ENCODE measurements around the gene EXOC3L4.
"Not testable (repeated sequence)": the region's sequence is repeated elsewhere in the genome, so short reads cannot be mapped to it uniquely, and the experiment has no call there.

Gene EXOC3L4

DNA sequence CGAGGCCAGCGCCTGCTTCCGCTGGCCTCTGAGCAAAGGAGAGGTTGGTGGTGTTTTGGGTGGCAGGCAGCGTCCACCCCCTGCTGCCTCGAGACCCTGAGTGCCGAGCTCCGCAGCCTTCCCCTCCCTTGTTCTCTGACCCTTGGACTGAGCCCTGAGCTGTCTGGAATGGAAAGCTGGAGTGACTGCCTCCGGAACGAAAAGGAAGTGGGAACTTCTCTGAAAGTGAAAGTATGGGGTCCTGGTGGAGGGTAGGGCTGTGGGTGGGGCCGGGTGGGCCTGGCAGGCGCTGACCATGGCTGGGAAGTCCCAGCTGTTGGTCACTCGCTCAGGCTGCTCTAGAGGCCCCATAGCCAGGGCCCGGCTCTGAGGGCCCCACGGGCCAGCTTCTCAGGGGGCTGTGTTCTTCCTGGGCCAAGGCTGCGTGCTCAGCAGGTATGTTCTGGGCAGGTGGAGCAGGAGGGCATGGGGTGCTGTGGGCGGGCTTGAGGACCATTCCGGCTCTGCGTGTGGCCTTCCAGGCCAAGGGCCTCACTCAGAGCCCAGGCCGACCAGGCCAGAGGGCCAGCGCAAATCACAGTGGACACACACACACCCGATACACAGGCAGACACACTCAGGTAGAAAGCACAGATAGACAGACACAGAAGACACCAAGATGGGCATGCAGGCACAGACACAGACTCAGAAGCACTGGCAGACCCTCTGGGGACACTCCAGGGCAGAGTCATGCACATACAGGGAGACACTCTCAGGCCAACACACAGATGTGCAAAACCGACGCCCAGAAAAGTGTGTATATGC is at the start of gene EXOC3L4:
EXOC3L4 (plus strand) TSS at position 320 of the 804 bp plus-strand sequence. CDS start 5,495 bp downstream, outside the sequence.
- in situ Hi-C loops (cut with MboI; ENCODE audit: low sequenced_read_pairs) = loop anchor here (25.0 kb wide), 1 partner anchor 443 kb away; the partner anchor contains the start of gene TRMT61A

DNA sequence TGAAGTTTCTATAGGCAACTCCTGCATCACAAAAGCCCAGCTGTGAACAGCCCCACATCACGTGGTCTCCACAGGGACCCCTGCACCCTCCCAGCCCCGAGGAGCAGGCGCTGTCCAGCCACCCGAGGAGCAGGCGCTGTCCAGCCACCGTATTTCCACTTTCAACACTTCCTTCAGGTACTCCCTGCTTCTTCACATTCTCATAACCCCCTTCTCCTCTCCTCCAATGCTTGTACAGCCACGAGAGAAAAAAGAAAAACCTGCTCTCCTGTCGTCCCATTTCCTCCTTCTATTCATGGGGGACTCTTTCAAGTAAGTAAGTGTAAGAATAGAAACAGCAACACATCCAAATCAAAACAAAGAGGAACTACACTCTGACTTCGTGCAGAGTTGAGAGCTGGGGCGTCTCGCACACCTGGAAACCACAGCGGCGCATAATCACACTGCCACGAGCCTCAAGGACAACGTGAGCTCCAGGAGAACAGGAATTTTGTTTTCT is 49.1 kb upstream of the EXOC3L4 start:
- in situ Hi-C loops (cut with MboI; ENCODE audit: low sequenced_read_pairs) = no loop called here

DNA sequence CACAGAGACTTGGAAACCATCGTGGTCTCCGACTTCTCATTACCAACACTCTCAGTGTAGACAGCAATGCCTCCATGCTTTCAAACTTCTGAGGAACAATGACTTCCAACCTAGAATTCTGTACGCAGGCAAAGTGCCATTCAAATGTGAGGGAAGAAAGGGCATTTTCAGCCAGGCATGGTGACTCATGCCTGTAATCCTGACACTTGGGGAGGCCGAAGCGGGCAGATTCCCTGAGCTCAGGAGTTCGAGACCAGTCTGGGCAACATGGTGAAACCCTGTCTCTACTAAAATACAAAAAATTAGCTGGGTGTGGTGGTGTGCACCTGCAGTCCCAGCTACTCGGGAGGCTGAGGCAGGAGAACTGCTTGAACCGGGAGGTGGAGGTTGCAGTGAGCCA is 47.1 kb upstream of the EXOC3L4 start:
- in situ Hi-C loops (cut with MboI; ENCODE audit: low sequenced_read_pairs) = not testable (repeated sequence)

DNA sequence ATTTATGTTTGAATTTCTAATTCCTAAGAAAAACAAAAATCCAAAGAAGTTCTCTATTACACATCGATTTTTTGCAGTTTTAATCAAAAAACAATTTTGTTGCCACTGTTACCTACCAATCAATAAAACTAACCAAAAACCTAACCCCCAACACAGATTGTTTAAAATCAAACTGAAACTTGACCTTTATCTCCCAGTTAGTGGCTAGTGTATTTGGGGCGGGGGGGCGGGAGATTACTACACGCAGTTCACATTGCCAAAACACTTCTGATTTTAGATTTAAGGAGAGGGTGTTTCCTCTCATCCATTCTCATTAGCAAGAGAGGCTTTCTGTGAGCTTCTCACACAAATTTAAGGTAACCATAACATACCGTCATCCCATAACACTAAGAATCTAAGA is 43.6 kb upstream of the EXOC3L4 start:
- in situ Hi-C loops (cut with MboI; ENCODE audit: low sequenced_read_pairs) = no loop called here

DNA sequence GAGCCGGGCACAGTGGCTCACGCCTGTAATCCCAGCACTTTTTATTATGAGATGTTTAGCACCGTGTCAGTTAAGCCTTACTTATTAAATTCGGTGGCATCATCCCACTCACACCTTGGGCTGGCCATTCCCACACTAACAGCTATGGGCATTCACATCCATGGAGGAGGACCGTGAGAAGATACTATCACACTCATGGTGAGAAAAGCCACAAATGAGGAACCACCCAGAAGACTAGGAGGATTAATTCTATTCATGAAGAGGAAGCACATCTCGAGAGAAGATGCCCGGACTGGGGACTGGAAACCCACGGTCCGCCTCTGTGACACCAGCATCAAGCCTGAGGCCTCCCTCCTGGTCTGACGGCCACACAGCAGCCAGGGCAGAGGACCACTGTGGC is 42.1 kb upstream of the EXOC3L4 start:
- in situ Hi-C loops (cut with MboI; ENCODE audit: low sequenced_read_pairs) = no loop called here

DNA sequence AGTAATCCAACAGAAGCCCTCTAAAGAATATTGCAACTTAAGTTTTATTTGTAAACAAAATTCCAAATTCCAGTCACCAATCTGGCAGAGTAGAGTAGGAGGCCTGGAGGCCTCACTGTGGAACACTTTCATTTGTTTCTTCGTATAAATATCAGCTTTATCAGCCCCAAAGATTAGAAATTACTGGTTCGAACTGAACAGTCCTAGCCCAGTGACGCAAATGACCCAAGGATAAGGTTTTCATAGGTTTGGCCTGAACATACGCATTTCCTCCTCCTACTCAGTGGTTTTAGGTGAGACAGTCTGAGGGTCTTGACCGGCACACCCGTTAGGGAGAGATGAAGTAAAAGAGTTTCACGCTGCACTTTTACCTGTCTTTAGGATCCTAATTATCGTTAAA is 38.8 kb upstream of the EXOC3L4 start:
- in situ Hi-C loops (cut with MboI; ENCODE audit: low sequenced_read_pairs) = no loop called here

DNA sequence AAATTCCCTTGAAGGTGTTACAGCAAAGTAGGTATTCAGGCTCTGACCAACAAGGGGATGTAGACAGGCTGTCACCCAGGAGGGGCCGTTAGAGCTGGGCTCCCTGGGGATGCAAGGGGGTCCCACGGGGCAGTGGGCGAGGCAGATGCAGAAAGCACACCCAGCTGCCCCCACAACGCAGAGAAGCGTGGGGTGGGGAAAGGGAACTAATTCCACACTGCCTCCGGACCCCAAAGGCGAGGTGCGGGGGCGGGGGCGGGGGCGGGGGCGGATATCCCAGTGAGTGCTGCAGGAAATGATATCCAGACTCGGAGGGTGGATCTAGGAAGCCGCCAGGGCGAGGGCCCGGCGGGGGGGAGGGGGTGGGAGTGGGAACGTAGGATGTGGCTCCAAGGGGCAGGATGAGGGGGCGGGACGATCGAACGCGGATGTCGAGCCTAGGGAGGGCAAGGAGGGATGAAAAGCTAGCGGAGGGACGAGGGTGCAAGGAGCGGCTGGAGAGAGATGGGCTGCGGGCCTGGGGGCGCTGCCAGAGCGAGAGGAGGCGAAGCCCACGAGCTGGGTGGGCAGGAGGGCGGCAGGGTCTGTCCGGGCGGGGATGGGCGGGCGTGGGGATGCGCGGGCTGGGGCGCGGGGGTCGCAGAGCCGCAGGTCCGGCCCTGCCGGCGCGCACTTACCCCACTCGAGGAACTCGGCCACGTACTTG is 38.0 kb upstream of the EXOC3L4 start:
- in situ Hi-C loops (cut with MboI; ENCODE audit: low sequenced_read_pairs) = no loop called here

DNA sequence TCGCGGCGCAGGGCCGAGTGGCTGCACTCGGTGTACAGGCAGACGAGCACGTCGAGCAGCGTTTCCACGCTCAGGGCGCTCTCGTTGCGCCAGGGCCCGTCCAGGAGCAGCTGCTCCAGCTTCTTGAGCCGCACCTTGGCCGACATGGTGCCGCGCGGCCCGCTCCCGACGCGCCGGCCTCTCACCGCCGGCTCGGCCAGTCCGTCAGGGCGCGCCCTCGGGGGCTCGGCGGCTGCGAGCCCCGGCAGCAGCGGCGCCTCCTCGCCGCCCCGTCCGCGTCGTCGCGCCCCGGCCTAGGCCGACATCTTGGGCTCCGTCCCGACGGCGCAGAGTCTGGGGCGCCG is 37.5 kb upstream of the EXOC3L4 start:
- in situ Hi-C loops (cut with MboI; ENCODE audit: low sequenced_read_pairs) = no loop called here

DNA sequence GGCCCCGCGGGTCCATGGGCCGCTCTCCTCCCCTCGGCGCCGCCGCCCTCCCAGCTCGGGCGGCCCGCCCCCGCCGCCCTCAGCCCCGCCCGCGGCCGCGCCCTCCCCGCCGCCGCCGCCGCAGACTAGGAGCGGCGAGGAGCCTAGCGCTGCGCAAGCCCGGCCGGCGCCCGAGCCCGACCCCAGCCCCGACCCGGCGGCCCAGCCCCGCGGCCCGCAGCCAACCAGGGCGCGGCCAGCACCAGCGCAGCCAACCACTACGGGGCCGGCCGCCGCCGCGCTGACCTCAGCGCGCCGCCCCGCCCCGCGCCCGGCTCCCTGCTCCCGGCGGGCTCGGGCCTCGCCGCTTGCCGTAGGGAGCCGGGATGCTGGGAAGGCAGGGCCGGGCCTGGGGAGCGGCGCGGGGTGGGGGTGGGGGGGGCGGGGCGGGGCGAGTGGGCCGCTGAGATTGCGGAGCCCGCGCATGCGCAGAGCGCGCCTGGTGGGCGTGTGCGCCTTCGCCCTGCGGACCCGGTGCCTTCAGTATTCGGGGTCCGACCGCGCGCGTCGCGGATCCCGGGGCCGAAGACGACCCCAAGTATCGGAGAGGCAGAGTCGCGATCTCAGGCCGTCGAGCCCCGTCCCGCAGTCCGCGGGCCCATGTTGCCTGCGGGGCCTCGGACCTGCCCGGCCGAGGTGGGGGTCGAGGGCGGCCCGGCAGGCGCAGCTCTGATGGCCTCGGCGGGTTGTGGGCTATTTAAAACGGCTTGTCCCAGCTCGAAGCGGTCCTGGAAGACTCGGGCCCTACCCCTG is 37.0 kb upstream of the EXOC3L4 start, which contains the start of gene CDC42BPB:
CDC42BPB (minus strand) TSS at position 178 of the 792 bp plus-strand sequence. CDS start 376 bp downstream, outside the sequence.
- in situ Hi-C loops (cut with MboI; ENCODE audit: low sequenced_read_pairs) = no loop called here

DNA sequence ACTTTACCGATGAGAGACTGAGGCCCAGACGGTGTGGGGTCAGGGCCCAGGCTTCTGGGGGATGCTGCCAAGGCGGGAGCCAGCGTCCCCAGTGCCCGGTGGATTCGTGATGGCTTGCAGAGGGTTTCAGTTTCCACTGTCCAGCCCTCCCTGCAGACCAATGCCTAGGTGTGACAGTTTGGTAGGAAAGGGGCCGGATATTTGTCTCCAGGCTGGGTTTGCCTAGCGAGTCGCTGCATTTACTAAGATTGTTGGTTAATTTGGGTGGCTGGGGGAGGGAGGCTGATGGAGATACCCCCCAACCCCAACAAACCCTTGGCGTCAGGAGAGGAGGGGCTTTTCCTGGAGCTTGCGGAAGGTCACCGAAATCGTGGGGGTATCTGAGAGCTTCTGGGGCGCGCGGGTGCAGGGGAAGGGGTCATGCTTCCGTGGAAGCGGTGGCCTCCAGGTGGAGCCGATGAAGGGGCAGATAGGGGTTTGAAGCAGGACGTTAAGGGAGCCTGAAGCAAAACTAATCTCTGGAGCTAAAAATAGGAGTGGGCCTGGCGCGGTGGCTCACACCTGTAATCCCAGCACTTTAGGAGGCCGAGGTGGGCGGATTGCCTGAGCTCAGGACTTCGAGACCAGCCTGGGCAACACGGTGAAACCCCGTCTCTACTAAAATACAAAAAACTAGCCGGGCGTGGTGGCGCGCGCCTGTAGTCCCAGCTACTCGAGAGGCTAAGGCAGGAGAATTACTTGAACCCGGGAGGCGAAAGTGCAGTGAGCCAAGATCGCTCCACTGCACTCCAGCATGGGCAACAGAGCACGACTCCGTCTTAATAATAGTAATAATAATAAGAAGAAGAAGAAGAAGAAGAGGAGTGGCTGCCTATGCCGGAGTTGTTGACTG is 36.1 kb upstream of the EXOC3L4 start:
- in situ Hi-C loops (cut with MboI; ENCODE audit: low sequenced_read_pairs) = no loop called here

DNA sequence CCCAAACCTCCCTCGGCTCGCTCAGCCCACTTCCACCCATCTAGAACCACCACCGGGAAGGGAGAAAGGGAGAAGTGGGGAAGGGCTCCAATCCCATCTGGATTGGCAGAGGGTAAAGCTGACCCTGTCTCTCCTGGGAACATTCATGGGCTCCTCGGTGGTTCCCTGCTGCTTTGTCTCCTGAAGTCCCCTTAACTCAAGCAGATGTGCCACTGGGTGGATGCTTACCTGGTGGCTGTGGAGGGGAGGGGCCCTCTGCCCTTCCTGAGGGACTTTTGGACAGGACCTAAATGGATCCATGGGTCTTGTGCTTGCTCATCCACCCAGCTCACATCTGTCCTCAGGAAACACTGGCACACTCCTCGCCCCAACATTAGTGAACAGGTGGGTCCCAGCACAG is 35.0 kb upstream of the EXOC3L4 start:
- in situ Hi-C loops (cut with MboI; ENCODE audit: low sequenced_read_pairs) = no loop called here

DNA sequence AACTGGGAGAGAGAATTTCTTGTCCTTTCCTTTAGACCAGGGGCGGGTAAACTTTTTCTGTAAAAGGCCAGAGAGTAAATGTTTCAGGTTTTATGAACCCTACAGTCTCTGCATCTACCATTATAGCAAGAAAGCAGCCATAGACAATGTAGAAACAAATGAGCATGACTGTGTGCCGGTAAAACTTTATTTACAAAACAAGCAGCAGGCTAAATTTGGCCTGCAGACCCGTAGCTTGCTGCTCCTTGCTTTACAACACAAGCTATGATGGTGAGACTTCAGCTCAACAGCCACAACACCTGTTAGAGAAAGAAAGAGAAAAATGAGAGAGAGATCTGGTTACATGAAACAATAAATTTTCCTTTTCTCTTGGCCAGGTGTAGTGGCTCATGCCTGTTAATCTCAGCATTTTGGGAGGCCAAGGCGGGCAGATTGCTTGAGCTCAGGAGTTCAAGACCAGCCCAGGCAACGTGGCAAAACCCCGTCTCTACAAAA is 33.0 kb upstream of the EXOC3L4 start:
- in situ Hi-C loops (cut with MboI; ENCODE audit: low sequenced_read_pairs) = no loop called here

DNA sequence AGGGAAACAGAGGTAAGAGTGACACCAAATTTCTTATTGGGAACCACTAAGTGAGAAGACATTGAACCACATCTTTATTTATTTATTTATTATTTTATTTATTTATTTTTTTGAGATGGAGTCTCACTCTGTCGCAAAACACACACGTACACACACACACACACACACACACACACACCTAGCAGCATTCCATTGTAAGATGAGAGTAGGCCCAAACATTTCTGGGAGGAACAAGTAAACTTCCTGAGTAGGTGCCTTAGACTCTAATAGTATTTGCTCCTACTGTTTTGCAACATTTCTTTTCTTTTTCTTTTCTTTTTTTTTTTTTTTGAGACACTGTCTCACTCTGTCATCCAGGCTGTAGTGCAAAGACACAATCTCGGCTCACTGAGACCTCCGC is 30.1 kb upstream of the EXOC3L4 start:
- in situ Hi-C loops (cut with MboI; ENCODE audit: low sequenced_read_pairs) = no loop called here

DNA sequence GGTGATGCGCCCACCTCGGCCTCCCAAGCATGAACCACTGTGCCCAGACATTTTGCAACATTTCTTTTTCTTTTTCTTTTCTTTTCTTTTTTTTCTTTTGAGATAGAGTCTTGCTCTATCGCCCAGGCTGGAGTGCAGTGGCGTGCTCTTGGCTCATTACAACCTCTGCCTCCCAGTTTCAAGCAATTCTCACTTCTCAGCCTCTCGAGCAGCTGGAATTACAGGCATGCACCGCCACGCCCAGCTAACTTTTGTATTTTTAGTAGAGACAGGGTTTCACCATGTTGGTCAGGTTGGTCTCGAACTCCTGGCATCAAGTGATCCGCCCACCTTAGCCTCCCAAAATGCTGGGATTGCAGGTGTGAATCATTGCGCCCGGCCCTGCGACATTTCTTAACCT is 29.5 kb upstream of the EXOC3L4 start:
- in situ Hi-C loops (cut with MboI; ENCODE audit: low sequenced_read_pairs) = no loop called here

DNA sequence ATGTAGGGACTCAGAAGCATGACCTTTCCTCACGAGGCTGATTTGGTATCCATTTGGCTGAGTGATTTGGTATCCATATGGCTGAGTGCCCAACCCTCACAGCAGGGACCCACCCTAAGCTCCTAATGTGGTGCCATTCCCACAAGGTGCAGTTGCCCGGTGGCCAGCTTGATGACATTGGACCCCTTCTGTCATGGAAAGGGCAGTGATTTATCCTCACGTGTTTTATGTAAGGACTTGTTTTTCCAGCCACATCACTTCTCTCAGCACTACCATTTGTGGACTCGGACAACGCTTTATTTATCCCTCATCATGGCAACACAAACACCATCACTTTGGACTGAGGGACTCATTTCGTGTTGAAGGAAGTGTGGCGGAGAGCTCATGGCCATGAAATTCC is 28.7 kb upstream of the EXOC3L4 start:
- in situ Hi-C loops (cut with MboI; ENCODE audit: low sequenced_read_pairs) = no loop called here

DNA sequence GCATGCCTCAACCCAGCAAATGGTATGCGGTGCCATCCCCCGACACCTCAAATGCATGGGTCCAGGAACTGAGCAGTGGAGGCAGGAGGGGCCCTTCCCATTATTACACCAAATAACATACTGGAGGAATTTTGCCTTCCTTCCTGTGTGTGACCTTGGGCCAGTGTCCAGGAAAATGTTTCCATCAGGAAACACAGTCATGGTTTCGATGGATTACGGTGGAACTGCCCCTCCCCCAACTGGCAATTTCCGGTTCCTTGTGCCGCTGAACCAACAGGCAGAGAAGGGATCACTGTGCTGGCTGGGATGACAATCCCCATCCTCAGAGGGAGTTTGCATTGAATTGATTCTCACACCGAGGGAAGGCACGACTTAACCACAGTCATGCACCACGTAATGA is 28.1 kb upstream of the EXOC3L4 start:
- in situ Hi-C loops (cut with MboI; ENCODE audit: low sequenced_read_pairs) = no loop called here

DNA sequence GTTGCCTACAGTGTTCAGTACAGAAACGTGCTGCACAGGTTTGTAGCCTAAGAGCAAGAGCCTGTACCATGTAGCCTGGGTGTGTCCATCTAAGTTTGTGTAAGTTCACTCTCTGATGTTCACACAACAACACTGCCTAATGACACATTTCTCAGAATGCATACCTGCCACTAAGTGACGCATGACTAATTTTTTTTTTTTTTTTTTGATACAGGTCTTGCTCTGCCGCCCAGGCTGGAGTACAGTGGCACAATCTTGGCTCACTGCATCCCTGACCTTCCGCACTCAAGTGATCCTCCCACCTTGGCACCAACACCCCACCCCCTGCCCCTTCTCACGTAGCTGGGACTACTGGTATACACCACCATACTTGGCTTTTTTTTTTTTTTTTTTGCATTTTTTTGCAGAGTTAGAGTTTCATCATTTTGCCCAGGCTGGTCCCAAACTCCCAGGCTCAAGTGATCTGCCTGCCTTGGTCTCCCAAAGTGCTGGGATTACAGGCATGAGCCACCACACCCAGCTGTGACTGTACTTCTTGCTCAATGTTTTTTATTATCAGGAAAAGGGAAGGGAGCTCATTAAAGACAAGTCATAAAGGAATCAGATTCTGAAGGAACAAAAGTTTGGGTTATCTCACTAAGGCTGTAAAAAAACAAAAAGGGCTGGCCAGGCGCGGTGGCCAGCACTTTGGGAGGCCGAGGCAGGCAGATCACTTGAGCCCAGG is 27.1 kb upstream of the EXOC3L4 start:
- in situ Hi-C loops (cut with MboI; ENCODE audit: low sequenced_read_pairs) = no loop called here

DNA sequence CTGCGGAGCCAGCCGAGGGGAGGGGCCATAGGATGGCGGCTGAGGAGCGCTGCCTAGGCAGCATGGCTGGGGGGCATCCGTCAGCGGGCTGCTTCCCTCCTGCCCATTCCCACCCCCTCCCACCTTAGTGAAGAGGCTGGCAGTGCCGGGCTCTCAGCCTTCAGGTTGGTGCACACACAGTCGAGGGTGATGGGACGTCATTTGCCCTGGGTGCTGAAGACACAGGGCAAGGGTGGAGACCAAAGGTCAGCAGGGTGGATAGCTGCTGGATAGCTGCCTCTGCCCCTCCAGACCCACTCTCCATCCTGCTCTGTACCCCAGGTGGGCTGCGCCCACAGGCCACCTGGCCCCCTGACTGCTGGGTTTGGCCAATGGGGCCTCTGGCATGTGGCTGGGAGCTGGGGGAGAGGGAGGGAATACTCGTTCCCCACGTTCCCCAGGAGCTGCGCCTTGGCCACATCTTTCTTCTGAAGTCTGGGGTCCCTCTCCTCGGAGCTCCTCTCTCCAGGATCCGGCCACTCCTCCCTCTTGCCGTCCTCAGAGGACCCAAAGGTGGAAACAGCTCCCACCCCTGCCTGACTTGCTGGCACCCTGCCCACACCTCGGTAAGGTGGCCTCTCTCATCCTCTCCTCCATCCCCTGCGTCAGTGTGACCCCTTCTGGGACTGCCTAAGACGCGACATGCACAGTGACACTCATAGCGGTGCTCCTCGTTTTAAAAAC is 26.0 kb upstream of the EXOC3L4 start:
- in situ Hi-C loops (cut with MboI; ENCODE audit: low sequenced_read_pairs) = no loop called here

Measured in HL-60/S4 (cell line).